Measurements from ENCODE around the gene OSBPL5. TPM values are rescaled to one million over a fixed set of nuclear protein-coding genes. Genes with fewer than 3 reads are reported as not detected.

Gene OSBPL5
- total and polyA plus RNA-seq, 8 donors: 8.6 to 127 (median 25.2) TPM

DNA sequence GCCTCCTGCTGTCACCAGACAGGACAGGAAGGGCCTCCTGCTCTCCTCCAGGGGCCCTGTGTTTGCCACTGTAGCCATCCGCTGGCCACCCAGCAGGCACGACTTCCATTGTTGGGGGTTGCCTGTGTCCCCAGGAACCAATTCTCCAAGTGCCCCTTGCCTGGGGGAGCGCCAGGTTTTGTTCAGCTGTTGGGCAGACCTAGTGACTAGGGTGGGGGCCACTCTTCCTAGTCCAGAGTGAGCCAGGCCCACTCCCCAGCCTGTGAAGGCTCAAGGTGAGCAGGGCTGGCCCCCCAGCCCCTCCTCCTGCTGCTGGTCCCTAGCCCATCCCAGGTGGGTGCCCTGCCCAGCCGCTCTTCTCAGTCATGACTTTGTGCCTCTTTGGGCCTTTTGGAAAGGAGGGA lies 30.9 kb downstream of the OSBPL5 start:
- Histone ChIP-seq H3K9me3 (no peaks in the 10 kb centered on the region), H3K4me3 (no peak overlapping the region), H3K27ac (no peak overlapping the region), H3K27me3 (no peaks in the 10 kb centered on the region), H3K4me1 (peaks cover 3 to 58% (median 24%) of the 10 kb centered on the region in 4 donors), H3K36me3 (peaks cover 0 to 6% (median 2%) of the 10 kb centered on the region in 4 donors)
- TF ChIP-seq, protein P1, sequence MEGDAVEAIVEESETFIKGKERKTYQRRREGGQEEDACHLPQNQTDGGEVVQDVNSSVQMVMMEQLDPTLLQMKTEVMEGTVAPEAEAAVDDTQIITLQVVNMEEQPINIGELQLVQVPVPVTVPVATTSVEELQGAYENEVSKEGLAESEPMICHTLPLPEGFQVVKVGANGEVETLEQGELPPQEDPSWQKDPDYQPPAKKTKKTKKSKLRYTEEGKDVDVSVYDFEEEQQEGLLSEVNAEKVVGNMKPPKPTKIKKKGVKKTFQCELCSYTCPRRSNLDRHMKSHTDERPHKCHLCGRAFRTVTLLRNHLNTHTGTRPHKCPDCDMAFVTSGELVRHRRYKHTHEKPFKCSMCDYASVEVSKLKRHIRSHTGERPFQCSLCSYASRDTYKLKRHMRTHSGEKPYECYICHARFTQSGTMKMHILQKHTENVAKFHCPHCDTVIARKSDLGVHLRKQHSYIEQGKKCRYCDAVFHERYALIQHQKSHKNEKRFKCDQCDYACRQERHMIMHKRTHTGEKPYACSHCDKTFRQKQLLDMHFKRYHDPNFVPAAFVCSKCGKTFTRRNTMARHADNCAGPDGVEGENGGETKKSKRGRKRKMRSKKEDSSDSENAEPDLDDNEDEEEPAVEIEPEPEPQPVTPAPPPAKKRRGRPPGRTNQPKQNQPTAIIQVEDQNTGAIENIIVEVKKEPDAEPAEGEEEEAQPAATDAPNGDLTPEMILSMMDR (IDR thresholded peaks at IDR 0.05): no peak
- no peak for TF ChIP-seq POLR2AphosphoS5 (IDR thresholded peaks at IDR 0.05)
- no peak for TF ChIP-seq EP300 (IDR thresholded peaks at IDR 0.05)
- no peak for TF ChIP-seq POLR2A (IDR thresholded peaks at IDR 0.05)
- no peak for DNase-seq
- WGBS, 5 donors: 73 to 95% (median 76%) methylated on average over 2 to 4 of the region's 4 CpGs
- intact Hi-C loops (cut with DNase I; ENCODE audit: low total_unique reads): no loop called here

DNA sequence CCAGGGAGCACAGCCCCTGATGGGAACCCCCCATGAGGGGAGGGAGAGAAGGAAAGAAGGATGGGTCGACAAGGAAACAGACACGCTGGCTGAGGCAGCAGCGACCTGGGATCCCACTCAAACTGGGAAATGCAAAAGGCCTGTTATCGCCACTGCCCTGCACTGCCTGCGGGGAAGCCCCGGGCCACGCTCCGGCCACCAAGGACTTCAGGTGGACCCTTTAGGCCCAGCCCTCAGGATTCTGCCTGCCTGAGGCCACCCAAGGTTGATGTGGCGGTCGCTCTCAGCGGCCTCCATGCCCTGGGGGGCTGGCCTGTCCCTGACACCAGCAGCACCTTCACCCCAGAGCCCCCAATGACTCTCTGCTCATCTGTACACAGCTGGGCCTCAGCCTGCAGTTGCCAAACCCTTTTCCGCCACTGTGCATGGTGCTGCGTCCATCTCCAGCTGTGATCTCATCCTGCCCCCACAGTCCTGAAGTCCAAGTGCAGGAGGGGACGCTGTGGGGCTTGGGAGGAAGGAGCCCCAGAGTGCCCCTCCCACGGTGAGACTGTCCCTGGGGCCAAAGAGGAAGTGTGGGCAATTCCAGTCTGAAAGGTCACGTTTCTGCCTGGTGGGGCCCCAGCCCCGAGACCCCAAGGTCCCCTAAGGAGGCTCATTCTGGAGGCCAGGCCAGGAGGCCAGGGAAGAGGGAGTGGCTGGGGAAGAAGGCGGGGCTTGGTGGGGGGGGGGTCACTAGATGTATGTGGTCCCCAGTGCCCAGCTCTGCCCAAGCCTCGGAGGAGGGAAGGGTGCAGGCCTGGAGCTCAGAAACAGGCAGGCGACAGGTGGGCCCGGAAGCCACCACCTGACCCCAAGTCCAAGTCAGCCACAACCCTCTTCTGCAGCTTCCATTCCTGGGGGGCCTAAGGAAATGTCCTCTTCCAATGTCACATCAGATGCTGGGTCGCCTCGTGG lies 31.6 kb downstream of the OSBPL5 start:
- DNase-seq: no peak
- 89 to 91% (median 89%) methylated on average over 20 to 23 of the region's 23 CpGs for WGBS, 5 donors
- intact Hi-C loops (cut with DNase I; ENCODE audit: low total_unique reads): no loop called here

GRCh38 chr11:3132831-3133260 lies 32.3 kb downstream of the OSBPL5 start:
- 90 to 93% (median 91%) methylated on average over 8 of the region's 8 CpGs for WGBS, 5 donors

More for the DNA sequence above, 31.6 kb downstream of the OSBPL5 start:
- no peak overlapping the region for H3K4me3 ChIP-seq
- peaks cover 0 to 10% (median 4%) of the 10 kb centered on the region in 4 donors for H3K36me3 ChIP-seq
- peaks cover 3 to 51% (median 19%) of the 10 kb centered on the region in 4 donors for H3K4me1 ChIP-seq
- H3K9me3 ChIP-seq: no peaks in the 10 kb centered on the region
- no peak overlapping the region for H3K27ac ChIP-seq
- H3K27me3 ChIP-seq: no peaks in the 10 kb centered on the region
- TF ChIP-seq EP300 (IDR thresholded peaks at IDR 0.05): no peak
- TF ChIP-seq, protein P1 (IDR thresholded peaks at IDR 0.05): no peak
- TF ChIP-seq POLR2AphosphoS5 (IDR thresholded peaks at IDR 0.05): no peak
- no peak for TF ChIP-seq POLR2A (IDR thresholded peaks at IDR 0.05)

GRCh38 chr11:3132271-3132781 lies 32.8 kb downstream of the OSBPL5 start:
- Histone ChIP-seq H3K27me3 (no peaks in the 10 kb centered on the region), H3K36me3 (peaks cover 0 to 21% (median 8%) of the 10 kb centered on the region in 4 donors), H3K9me3 (no peaks in the 10 kb centered on the region), H3K4me1 (peaks cover 0 to 46% (median 18%) of the 10 kb centered on the region in 4 donors), H3K27ac (no peak overlapping the region), H3K4me3 (no peak overlapping the region)
- TF ChIP-seq POLR2AphosphoS5 (IDR thresholded peaks at IDR 0.05): no peak
- TF ChIP-seq POLR2A (IDR thresholded peaks at IDR 0.05): no peak
- TF ChIP-seq, protein P1 (IDR thresholded peaks at IDR 0.05): no peak
- TF ChIP-seq EP300 (IDR thresholded peaks at IDR 0.05): no peak
- intact Hi-C loops (cut with DNase I; ENCODE audit: low total_unique reads): no loop called here
- no peak for DNase-seq
- WGBS, 5 donors: 90 to 97% (median 91%) methylated on average over 11 of the region's 11 CpGs

More at GRCh38 chr11:3132831-3133260, 32.3 kb downstream of the OSBPL5 start:
- no peaks in the 10 kb centered on the region for H3K27me3 ChIP-seq
- TF ChIP-seq POLR2A (IDR thresholded peaks at IDR 0.05) (no peak), POLR2AphosphoS5 (IDR thresholded peaks at IDR 0.05) (no peak), EP300 (IDR thresholded peaks at IDR 0.05) (no peak)
- TF ChIP-seq, protein P1 (IDR thresholded peaks at IDR 0.05): no peak
- intact Hi-C loops (cut with DNase I; ENCODE audit: low total_unique reads): no loop called here
- peaks cover 3 to 45% (median 16%) of the 10 kb centered on the region in 4 donors for H3K4me1 ChIP-seq
- DNase-seq: no peak
- no peaks in the 10 kb centered on the region for H3K9me3 ChIP-seq
- no peak overlapping the region for H3K27ac ChIP-seq
- H3K4me3 ChIP-seq: no peak overlapping the region
- H3K36me3 ChIP-seq: peaks cover 0 to 17% (median 8%) of the 10 kb centered on the region in 4 donors

Measured in stomach (tissue), 9 donors.